CD14-positive monocyte (primary cell): ENCODE data around the gene PARK7. TPM values are rescaled to one million over a fixed set of nuclear protein-coding genes. Genes with fewer than 3 reads are reported as not detected.

Source experiments
- DNase-seq, 3 donors: peaks; one replicate each; pipeline ENCODE4 v3.0.0-alpha.2; 2011 to 2022
- H2AFZ ChIP-seq: 2 replicates; pipeline ENCODE4 v1.6.0; 2012; ENCODE audit warnings: mild to moderate bottlenecking, low read depth, low read length, inconsistent platforms; ENCODE audit not compliant: insufficient read depth, poor library complexity, severe bottlenecking
- H3K27ac ChIP-seq, 2 donors: 1 replicate in 1 of 2; 2 replicates in 1 of 2; pipeline ENCODE4 v1.5.1; 2012 to 2013; ENCODE audit warnings: low read length in 2 of 2, control low read depth in 1 of 2, inconsistent platforms in 1 of 2, low read depth in 1 of 2, mild to moderate bottlenecking in 1 of 2
- H3K27me3 ChIP-seq, 2 donors: one replicate each; pipeline versions ENCODE4 v1.6.0 to v1.6.1; 2011 to 2013; ENCODE audit warnings: low read length in 2 of 2; ENCODE audit not compliant: control insufficient read depth in 2 of 2, insufficient read depth in 2 of 2
- H3K36me3 ChIP-seq, 2 donors: replicated peaks in 1 of 2; 1 replicate in 1 of 2; 2 replicates in 1 of 2; pipeline versions ENCODE4 v1.5.1 to v1.6.1; 2012 to 2013; ENCODE audit warnings: low read length in 2 of 2, control low read depth in 1 of 2, inconsistent platforms in 1 of 2, mild to moderate bottlenecking in 1 of 2; ENCODE audit not compliant: insufficient read depth in 2 of 2, control insufficient read depth in 1 of 2
- H3K4me1 ChIP-seq, 2 donors: 1 replicate in 1 of 2; 2 replicates in 1 of 2; pipeline versions ENCODE4 v1.5.1 to v1.6.1; 2012 to 2013; ENCODE audit warnings: low read length in 2 of 2, control low read depth in 1 of 2, inconsistent platforms in 1 of 2, mild to moderate bottlenecking in 1 of 2, moderate library complexity in 1 of 2; ENCODE audit not compliant: insufficient read depth in 2 of 2, control insufficient read depth in 1 of 2
- H3K4me2 ChIP-seq: replicated peaks from 2 replicates; pipeline ENCODE3; 2012; ENCODE audit warnings: low read length, moderate library complexity, mild to moderate bottlenecking; ENCODE audit not compliant: poor library complexity, severe bottlenecking; ENCODE audit errors: extremely low read depth
- H3K4me3 ChIP-seq, 3 experiments: fragments of 200-600 bp in 1 of 3; sonication (generic) in 1 of 3; replicated peaks in 1 of 3; 1 replicate in 2 of 3; 2 replicates in 1 of 3; pipeline ENCODE4 v1.5.1; 2011 to 2013; ENCODE audit warnings: low read length in 3 of 3, mild to moderate bottlenecking in 3 of 3, control low read depth in 2 of 3, low read depth in 2 of 3, inconsistent platforms in 1 of 3, moderate library complexity in 1 of 3
- H3K79me2 ChIP-seq: 2 replicates; pipeline ENCODE4 v1.6.0; 2012; ENCODE audit warnings: mild to moderate bottlenecking, control low read depth, inconsistent platforms, low read length, moderate library complexity; ENCODE audit not compliant: insufficient read depth
- H3K9ac ChIP-seq: 2 replicates; pipeline ENCODE4 v1.6.0; 2017; ENCODE audit warnings: low read length, mild to moderate bottlenecking; ENCODE audit not compliant: insufficient read depth, poor library complexity, severe bottlenecking
- H3K9me3 ChIP-seq, 2 donors: replicated peaks in 1 of 2; 1 replicate in 1 of 2; 2 replicates in 1 of 2; pipeline versions ENCODE4 v1.5.1 to v1.6.1; 2012 to 2013; ENCODE audit warnings: low read length in 2 of 2, control low read depth in 1 of 2; ENCODE audit not compliant: control insufficient read depth in 1 of 2, insufficient read depth in 1 of 2
- H4K20me1 ChIP-seq: 2 replicates; pipeline ENCODE4 v1.6.0; 2012; ENCODE audit warnings: mild to moderate bottlenecking, low read length, control low read depth, moderate library complexity; ENCODE audit not compliant: insufficient read depth
- H3K27ac Mint-ChIP-seq, 7 donors: one replicate each; pipeline ENCODE4 v1.8.0; 2020; ENCODE audit warnings: mild to moderate bottlenecking in 7 of 7, mixed read lengths in 7 of 7, moderate library complexity in 6 of 7, inconsistent platforms in 2 of 7
- H3K27me3 Mint-ChIP-seq, 3 donors: one replicate each; pipeline ENCODE4 v1.8.0; 2021 to 2022; ENCODE audit warnings: low read depth in 3 of 3, mild to moderate bottlenecking in 3 of 3, mixed read lengths in 3 of 3, moderate library complexity in 3 of 3, inconsistent platforms in 1 of 3
- H3K36me3 Mint-ChIP-seq, 2 donors: one replicate each; pipeline ENCODE4 v1.8.0; 2020; ENCODE audit warnings: mixed read lengths in 2 of 2, inconsistent platforms in 1 of 2, mild to moderate bottlenecking in 1 of 2
- H3K4me1 Mint-ChIP-seq: one replicate; pipeline ENCODE4 v1.8.0; 2020; ENCODE audit warnings: mild to moderate bottlenecking, mixed read lengths
- H3K4me3 Mint-ChIP-seq, 2 donors: one replicate each; pipeline ENCODE4 v1.8.0; 2020; ENCODE audit warnings: mild to moderate bottlenecking in 2 of 2, mixed read lengths in 2 of 2, moderate library complexity in 1 of 2
- H3K9me3 Mint-ChIP-seq, 7 donors: one replicate each; pipeline ENCODE4 v1.8.0; 2020 to 2022; ENCODE audit warnings: mixed read lengths in 7 of 7, mild to moderate bottlenecking in 6 of 7, moderate library complexity in 6 of 7, inconsistent platforms in 2 of 7
- CTCF ChIP-seq: fragments of 200-600 bp; IDR thresholded peaks from one replicate; pipeline ENCODE4 v1.8.0; 2022; ENCODE audit warnings: antibody characterized with exemption, mild to moderate bottlenecking
- WGBS: methylation state at CpG from one replicate; pipeline ENCODE4 v1.1.5; 2013; ENCODE audit warnings: missing lambda C conversion rate; ENCODE audit not compliant: insufficient coverage; 5-methylcytosine and 5-hydroxymethylcytosine counted together
- intact Hi-C, 2 donors: fragments of 100-400 bp; cut with micrococcal nuclease; formaldehyde crosslinking; loops; one replicate each; pipeline versions ENCODE4 v1.15.0 to v1.15.1; 2023
- polyA plus RNA-seq, 3 donors: library from polyadenylated mRNA; depleted of rRNA in 1 of 3; unstranded in 2 of 3; stranded (reverse) in 1 of 3; fragments of 300-500 nt in 2 of 3; fragments of >200 nt in 1 of 3; fragmentation: Illumina TruSeq in 2 of 3; gene quantifications; 1 replicate in 2 of 3; 2 replicates in 1 of 3; pipeline ENCODE4 v1.2.3, GENCODE V29; 2012 to 2021

Gene PARK7
- polyA plus RNA-seq, 3 donors, result 116 to 391 (median 353) TPM

GRCh38 chr1:8017495-8018197 lies 56.1 kb downstream of the PARK7 start:
- no peak for TF ChIP-seq CTCF
- intact Hi-C loops, result loop anchor here in 1 of 2 donors (5.0 kb wide), 1 partner anchor 330 kb away; no protein-coding TSS in a partner anchor
- Histone ChIP-seq H3K9me3 (no peaks in the 10 kb centered on the region), H4K20me1 (no peaks in the 10 kb centered on the region), H3K4me2 (no peak overlapping the region), H3K79me2 (no peaks in the 10 kb centered on the region), H3K27me3 (peaks cover 20 to 27% of the 10 kb centered on the region in 2 donors), H3K36me3 (no peaks in the 10 kb centered on the region), H3K27ac (no peak overlapping the region), H3K9ac (no peak overlapping the region), H3K4me3 (no peak overlapping the region), H2AFZ (no peak overlapping the region), H3K4me1 (peaks cover 9 to 10% of the 10 kb centered on the region in 2 donors)
- Mint-ChIP-seq H3K9me3 (no peaks in the 10 kb centered on the region), H3K4me3 (peak overlapping the region in 1 of 2 donors; percentile 40), H3K36me3 (no peaks in the 10 kb centered on the region), H3K27ac (no peak overlapping the region), H3K4me1 (peaks cover 12% of the 10 kb centered on the region), H3K27me3 (peaks cover 10 to 23% (median 13%) of the 10 kb centered on the region in 3 donors)
- DNase-seq, result no peak
- WGBS, result no CpG with 5 or more reads among the region's 5 CpGs

DNA sequence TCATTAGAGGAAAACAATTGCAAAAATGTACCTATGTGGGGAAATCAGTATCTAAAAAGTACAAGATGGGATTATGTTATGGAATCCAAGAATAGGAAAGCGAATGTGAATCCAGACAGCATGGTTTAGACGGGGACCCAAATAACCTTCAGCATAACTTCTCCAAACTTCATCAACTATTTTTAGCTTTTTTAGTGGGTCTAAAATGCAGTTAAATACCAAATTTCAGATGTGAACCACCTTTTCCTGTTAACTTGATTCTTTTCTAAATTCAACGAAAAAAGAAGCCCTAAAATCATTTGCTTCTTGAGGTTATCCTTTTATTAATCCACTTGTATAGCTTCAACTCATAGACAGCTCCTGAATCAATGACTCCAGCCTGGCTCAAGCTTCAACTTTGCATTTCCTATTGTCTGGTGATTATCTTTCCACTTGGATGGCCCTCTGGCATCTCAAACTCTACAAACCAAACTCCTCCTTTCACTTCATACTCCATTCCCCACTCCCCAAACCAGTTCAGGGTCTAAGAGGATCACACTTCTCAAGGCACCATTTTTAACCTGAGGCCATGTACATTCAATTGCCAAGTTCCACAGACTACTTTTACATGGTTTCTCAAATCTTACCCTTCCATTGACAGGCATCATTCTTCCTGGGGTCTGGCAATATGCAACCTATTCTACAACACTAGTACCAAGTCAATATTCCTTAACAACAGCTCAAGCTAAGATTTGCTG lies 57.1 kb downstream of the PARK7 start:
- intact Hi-C loops, result loop anchor here in 1 of 2 donors (5.0 kb wide), 1 partner anchor 329 kb away; no protein-coding TSS in a partner anchor
- H3K4me2 ChIP-seq, result no peak overlapping the region

More for the DNA sequence above, 57.1 kb downstream of the PARK7 start:
- Histone ChIP-seq H3K9me3 (no peaks in the 10 kb centered on the region), H3K27me3 (peaks cover 23 to 37% of the 10 kb centered on the region in 2 donors), H3K79me2 (no peaks in the 10 kb centered on the region), H3K4me1 (peaks cover 9 to 10% of the 10 kb centered on the region in 2 donors), H4K20me1 (no peaks in the 10 kb centered on the region), H2AFZ (no peak overlapping the region), H3K27ac (no peak overlapping the region), H3K4me3 (no peak overlapping the region), H3K36me3 (no peaks in the 10 kb centered on the region), H3K9ac (no peak overlapping the region)
- peak overlapping the region in 1 of 2 donors; percentile 33 for H3K4me3 Mint-ChIP-seq
- no peak overlapping the region for H3K27ac Mint-ChIP-seq
- H3K27me3 Mint-ChIP-seq, result peaks cover 20 to 32% (median 21%) of the 10 kb centered on the region in 3 donors
- WGBS, result 67% methylated on average over 1 of the region's 3 CpGs
- H3K9me3 Mint-ChIP-seq, result no peaks in the 10 kb centered on the region
- no peaks in the 10 kb centered on the region for H3K36me3 Mint-ChIP-seq
- peaks cover 12% of the 10 kb centered on the region for H3K4me1 Mint-ChIP-seq
- no peak for TF ChIP-seq CTCF
- DNase-seq, result no peak
